Mucosa of stomach (tissue), 1 donor: ENCODE measurements around the gene CALD1.

ENCODE experiments used
- H3K27me3 ChIP-seq: one replicate; pipeline ENCODE4 v1.7.0; 2013; ENCODE audit warnings: mild to moderate bottlenecking, low read length; ENCODE audit not compliant: control insufficient read depth, insufficient read depth
- H3K36me3 ChIP-seq: one replicate; pipeline ENCODE4 v1.7.0; 2013; ENCODE audit warnings: low read length; ENCODE audit not compliant: control insufficient read depth, insufficient read depth
- H3K4me1 ChIP-seq: one replicate; pipeline ENCODE4 v1.7.0; 2013; ENCODE audit warnings: mild to moderate bottlenecking, low read length; ENCODE audit not compliant: control insufficient read depth, insufficient read depth
- H3K4me3 ChIP-seq: one replicate; pipeline ENCODE4 v1.7.0; 2013; ENCODE audit warnings: low read length
- H3K9ac ChIP-seq: one replicate; pipeline ENCODE4 v1.7.0; 2013; ENCODE audit warnings: mild to moderate bottlenecking, low read length, moderate library complexity
- H3K9me3 ChIP-seq: one replicate; pipeline ENCODE4 v1.7.0; 2013; ENCODE audit warnings: mild to moderate bottlenecking, low read length, moderate library complexity; ENCODE audit not compliant: control insufficient read depth
- donor health status: Pancreatic carcinoma.

Gene CALD1

DNA sequence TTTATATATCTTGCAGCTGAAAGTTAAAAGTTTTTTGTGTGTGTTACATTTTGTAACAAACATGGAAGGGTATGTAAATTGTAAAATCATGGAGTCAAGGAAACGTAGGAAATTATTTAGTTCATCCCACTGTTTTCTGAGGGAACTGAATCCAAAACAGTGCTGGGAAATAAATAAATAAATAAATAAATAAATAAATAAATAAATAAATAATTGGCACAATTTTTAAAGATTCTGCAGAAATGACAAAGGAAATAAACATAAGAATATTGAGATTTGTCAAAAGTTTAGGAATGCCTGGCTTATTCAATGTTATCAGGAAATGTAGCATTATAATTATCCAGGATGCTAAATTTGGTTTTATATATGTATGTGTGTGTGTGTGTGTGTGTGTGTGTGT, 115.5 kb downstream of the CALD1 start:
- no peaks in the 10 kb centered on the region for H3K27me3 ChIP-seq
- H3K4me3 ChIP-seq = no peak overlapping the region
- no peaks in the 10 kb centered on the region for H3K9me3 ChIP-seq
- peaks cover 6% of the 10 kb centered on the region for H3K4me1 ChIP-seq
- H3K9ac ChIP-seq = no peak overlapping the region
- no peaks in the 10 kb centered on the region for H3K36me3 ChIP-seq

DNA sequence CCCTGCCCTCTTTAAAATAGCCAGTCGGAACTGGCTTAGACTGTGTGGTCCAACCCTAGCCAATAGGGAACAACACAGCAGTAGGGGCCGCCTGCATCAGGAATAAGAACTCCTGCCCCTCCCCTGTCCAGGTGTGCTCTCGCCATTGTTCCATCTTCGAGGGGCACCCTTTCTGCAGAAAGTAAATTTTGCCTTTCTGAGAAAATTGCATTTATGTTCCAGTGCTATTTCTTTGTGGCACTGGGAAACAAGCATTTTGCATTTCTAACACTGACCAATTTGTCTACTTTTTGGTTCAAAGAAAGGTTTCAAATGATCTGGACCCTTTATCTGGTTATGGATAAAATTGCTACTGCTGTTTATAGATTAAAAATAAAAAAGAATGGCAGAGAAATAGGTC, 116.6 kb downstream of the CALD1 start:
- Histone ChIP-seq H3K4me3 (no peak overlapping the region), H3K9ac (no peak overlapping the region), H3K27me3 (no peaks in the 10 kb centered on the region), H3K9me3 (no peaks in the 10 kb centered on the region), H3K36me3 (no peaks in the 10 kb centered on the region), H3K4me1 (peaks cover 4% of the 10 kb centered on the region)

DNA sequence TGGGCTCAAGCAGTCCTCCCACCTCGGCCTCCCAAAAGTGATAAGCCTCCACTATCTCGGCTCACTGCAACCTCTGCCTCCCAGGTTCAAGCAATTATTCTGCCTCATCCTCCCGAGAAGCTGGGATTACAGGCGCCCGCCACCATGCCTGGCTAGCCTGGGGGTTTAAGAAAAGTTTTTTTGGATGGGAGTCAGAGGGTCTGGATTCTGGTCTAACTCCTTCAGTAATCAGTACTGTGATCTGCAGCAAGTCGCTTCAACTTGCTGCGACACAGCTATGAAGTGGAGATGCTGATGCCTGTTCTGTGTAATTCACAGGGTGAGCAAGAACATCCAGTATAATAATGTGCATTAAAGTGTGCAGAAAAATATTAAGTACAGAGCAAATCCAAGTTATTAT, 118.5 kb downstream of the CALD1 start:
- H3K36me3 ChIP-seq = no peaks in the 10 kb centered on the region
- no peak overlapping the region for H3K9ac ChIP-seq
- H3K4me1 ChIP-seq = no peaks in the 10 kb centered on the region
- no peak overlapping the region for H3K4me3 ChIP-seq
- H3K27me3 ChIP-seq = no peaks in the 10 kb centered on the region
- H3K9me3 ChIP-seq = no peaks in the 10 kb centered on the region

DNA sequence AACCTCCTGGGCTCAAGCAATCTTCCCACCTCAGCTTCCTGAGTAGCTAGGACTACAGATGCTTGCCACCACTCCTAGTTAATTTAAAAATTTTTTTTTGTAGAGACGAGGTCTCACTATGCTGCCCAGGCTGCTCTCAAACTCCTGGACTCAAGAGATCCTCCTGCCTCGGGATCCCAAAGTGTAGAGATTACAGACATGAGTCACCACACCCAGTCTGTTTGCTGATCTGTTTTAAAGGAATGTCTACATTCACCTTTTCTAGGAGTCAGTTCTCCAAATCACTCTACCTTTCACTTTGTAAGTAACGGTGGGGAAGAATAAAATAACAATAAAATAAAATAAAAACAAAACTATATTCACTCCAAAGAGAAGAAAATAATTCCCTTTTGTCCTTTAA, 120.3 kb downstream of the CALD1 start:
- no peak overlapping the region for H3K9ac ChIP-seq
- H3K27me3 ChIP-seq = no peaks in the 10 kb centered on the region
- no peak overlapping the region for H3K4me3 ChIP-seq
- no peaks in the 10 kb centered on the region for H3K4me1 ChIP-seq
- H3K36me3 ChIP-seq = no peaks in the 10 kb centered on the region
- H3K9me3 ChIP-seq = no peaks in the 10 kb centered on the region

DNA sequence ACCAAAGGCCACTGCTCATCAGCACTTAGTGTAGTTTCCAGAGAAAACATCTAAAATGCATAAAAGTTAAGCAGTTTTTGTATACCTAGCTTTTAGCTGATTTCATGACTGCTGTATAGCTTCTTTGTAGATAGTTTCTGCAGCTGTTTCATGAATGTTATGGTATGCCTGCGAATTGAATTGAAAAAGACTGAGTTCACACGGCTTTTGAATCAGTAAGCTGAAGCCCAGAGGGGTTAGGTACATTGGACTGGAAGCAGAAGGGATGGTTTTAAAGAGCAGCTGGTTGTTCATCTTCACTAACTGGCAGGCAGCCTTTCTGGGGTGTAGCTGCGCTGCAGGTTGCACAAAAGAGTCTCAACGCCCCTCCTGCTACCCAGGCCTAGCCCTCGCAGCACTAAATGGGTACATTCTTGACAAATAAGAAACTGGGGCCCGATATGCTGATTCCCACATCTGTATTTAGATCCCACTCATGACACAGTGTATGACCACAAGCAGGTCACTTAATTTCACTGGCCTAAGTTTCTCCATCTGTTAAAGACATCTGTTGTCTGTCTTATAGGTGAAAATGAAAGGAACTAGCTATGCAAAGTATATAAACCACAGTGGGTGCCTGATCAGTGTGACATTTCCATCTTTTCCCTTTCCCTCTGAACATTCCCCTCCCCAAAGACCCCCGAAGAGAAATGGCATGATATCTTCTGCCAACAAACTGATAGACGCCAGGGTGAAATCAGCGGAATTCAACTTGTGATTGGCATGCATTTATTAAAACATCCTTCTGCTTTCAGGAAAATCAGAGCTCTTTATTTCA, 120.9 kb downstream of the CALD1 start:
- no peaks in the 10 kb centered on the region for H3K9me3 ChIP-seq
- no peak overlapping the region for H3K4me3 ChIP-seq
- H3K27me3 ChIP-seq = no peaks in the 10 kb centered on the region
- no peaks in the 10 kb centered on the region for H3K4me1 ChIP-seq
- H3K9ac ChIP-seq = no peak overlapping the region
- no peaks in the 10 kb centered on the region for H3K36me3 ChIP-seq

DNA sequence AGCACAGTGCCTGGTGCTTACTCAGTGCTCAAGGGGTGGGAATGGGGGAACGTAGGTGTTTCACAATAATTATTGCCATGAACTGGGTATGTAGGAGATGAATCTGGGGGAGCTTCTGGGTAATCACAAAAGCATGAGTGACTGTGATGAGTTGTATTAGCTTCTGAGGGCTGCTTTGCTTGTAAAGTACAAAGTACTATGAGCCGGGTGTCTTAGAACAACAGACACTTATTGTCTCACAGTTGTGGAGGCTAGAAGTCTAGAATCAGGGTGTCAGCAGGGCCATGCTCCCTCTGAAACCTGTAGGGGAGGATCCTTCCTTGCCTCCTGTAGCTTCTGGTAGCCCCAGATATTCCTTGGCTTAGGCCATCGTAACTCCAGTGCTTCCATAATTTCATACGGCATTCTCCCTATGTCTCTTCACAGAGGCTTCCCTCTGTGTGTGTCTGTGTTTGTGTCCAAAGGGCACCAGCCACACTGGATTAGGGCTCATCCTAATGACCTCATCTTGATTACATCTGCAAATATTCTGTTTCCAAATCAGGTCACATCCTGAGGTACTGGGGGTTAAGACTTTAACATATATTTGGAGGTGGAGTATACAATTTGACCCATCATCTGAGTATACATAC, 122.1 kb downstream of the CALD1 start:
- Histone ChIP-seq H3K4me3 (no peak overlapping the region), H3K9ac (no peak overlapping the region), H3K27me3 (no peaks in the 10 kb centered on the region), H3K9me3 (no peaks in the 10 kb centered on the region), H3K4me1 (no peaks in the 10 kb centered on the region), H3K36me3 (no peaks in the 10 kb centered on the region)

DNA sequence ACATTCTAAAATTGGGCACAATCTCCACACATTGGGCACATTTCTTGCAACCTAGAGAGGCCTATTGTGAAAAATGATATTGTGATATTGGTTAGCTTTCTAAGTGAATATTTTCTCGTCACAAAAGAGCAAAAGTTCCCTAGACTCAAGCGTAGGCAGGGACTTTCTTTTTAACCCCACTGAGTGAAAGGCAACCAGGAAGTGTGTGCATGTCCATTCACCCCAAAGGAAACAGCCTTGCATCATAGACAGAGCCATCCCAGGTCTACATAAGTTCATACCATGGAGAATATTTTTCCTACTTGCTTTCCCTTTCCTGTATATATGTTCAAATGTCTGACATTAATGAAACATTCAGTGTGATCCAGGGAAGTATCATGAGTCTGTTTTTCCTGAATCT, 122.6 kb downstream of the CALD1 start:
- no peak overlapping the region for H3K4me3 ChIP-seq
- no peak overlapping the region for H3K9ac ChIP-seq
- no peaks in the 10 kb centered on the region for H3K9me3 ChIP-seq
- H3K27me3 ChIP-seq = no peaks in the 10 kb centered on the region
- no peaks in the 10 kb centered on the region for H3K4me1 ChIP-seq
- no peaks in the 10 kb centered on the region for H3K36me3 ChIP-seq

DNA sequence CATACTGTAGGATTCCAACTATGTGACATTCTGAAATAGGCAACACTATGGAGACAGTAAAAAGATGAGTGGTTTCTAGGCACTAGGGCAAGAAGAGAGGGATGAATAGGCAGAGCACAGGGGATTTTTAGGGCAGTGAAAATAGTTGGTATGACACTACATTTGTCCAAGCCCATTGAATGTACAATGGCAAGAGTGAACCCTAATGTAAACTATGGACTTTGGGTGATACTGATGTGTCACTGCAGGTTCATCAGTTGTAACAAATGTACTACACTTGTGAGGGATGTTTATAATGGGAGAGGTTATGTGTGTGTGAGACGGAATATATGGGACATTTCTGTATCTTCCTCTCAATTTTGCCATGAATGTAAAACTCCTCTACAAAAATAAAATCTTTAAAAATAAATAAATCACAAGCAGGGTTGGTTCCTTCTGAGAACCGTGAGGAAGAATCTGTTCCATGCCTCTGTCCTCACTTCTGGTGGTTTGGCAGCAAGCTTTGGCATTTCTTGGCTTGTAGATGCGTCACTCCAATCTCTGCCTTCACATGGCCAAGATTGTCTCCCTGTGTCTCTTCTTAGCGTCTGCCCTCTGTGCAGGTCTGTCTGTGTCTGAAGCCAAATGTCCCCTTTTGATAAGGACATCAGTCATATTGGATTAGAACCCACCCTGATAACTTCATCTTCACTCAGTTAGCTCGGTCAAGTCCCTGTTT, 123.8 kb downstream of the CALD1 start:
- no peaks in the 10 kb centered on the region for H3K36me3 ChIP-seq
- H3K9ac ChIP-seq = no peak overlapping the region
- no peaks in the 10 kb centered on the region for H3K9me3 ChIP-seq
- no peaks in the 10 kb centered on the region for H3K27me3 ChIP-seq
- H3K4me3 ChIP-seq = no peak overlapping the region
- no peaks in the 10 kb centered on the region for H3K4me1 ChIP-seq

DNA sequence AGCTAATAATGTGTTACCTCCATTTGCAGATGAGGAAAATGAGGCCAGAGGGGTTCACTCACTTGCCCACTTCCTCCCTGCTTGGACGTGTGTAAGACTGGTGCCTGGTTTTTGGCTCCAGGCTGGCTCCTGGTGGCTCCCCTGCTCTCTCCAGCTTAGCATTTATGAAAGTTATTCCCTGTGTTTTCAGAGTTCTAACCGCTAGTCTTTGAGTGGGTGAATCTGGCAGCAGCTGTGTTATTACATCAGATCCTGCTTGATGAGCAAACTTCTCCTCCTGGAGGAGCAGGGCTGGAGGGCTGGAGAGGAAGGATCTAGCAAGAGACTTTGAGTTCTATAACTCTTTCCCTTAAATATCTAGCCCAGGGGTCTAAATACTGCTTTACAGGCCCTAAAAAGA, 125.9 kb downstream of the CALD1 start:
- Histone ChIP-seq H3K4me1 (peaks cover 3% of the 10 kb centered on the region), H3K4me3 (no peak overlapping the region), H3K36me3 (no peaks in the 10 kb centered on the region), H3K9me3 (no peaks in the 10 kb centered on the region), H3K27me3 (no peaks in the 10 kb centered on the region), H3K9ac (no peak overlapping the region)

DNA sequence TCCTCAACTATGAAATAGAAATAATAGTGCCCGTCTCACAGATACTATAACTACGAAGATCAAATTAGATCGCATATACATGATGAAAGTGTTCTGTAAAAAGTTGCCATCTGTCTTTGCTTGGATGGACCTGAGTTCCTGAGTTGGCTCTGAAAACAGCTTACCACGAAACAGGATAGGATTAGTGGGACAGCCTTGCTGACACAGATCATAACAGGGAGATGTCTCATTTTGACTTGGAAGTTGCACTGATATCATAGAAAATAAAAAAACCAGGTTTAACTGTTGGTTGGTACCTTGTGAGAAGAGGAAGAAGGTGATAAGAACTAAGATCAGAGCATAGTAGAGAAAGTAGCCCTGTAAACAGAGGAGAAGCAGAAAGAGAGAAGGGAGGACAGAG, 127.6 kb downstream of the CALD1 start:
- no peaks in the 10 kb centered on the region for H3K9me3 ChIP-seq
- H3K36me3 ChIP-seq = no peaks in the 10 kb centered on the region
- peaks cover 7% of the 10 kb centered on the region for H3K4me1 ChIP-seq
- H3K27me3 ChIP-seq = no peaks in the 10 kb centered on the region
- H3K4me3 ChIP-seq = no peak overlapping the region
- no peak overlapping the region for H3K9ac ChIP-seq

DNA sequence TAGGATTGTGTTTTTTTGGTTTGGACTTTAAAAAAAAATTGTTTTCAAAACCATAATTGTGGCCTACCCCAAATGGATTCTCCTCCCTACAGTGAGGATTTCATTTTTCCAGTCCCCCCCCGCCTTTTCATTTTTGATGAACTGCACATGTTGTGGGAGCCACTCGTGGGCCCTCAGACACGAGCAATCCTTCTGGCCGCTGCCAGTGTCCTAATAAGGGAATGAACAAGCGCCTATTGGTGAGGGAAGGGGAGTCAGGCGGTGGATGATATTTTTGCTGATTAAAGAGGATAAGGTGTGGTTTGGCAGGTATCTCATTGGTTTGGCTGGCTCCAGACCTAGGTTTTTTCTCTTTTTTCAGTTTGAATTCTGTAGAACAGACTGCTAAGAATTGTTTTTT, 128.2 kb downstream of the CALD1 start:
- peaks cover 7% of the 10 kb centered on the region for H3K4me1 ChIP-seq

DNA sequence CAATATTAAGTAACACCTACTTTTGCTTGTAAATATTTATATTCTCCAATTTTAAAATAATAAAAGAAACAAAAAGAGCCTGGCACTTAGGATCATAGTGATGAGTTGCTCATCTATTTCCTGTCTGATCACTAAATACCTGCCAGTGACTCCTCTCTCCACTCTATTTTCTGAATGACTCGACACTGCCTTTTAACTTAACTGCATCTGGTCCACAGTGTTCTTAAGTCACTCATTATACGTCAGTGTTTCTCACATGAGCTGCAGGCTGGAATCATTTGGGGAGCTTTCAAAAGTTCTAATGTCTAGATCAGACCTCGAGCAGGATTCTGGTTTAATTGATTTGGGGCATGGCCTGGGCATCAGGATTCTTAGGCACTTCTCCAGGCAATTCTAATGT, 128.9 kb downstream of the CALD1 start:
- Histone ChIP-seq H3K9me3 (no peaks in the 10 kb centered on the region), H3K4me1 (peaks cover 7% of the 10 kb centered on the region), H3K9ac (no peak overlapping the region), H3K4me3 (no peak overlapping the region), H3K36me3 (no peaks in the 10 kb centered on the region), H3K27me3 (no peaks in the 10 kb centered on the region)

More for the DNA sequence above, 128.2 kb downstream of the CALD1 start:
- Histone ChIP-seq H3K9me3 (no peaks in the 10 kb centered on the region), H3K36me3 (no peaks in the 10 kb centered on the region), H3K9ac (no peak overlapping the region), H3K27me3 (no peaks in the 10 kb centered on the region), H3K4me3 (no peak overlapping the region)
